ENCODE measurements around the gene RARB.

Gene RARB

DNA sequence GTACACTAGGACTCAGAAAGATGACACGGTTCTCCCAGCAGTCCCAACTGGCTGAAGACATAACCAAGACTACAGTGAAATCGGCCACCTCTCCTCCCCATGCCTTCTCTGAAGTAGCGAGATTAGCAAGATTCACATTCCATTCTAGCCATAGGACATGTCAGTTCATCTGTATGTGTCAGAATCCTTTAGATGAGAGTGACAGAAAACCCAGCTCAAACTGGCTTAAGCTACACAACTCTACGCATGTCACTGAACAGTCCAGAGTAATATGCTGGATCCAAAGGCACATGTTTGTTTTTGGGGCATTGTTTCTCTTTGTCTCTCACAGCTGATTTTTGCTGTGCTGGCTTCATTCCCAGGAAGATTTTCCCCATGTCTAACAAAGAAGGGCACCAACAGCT, 75.8 kb downstream of the RARB start:
- Histone ChIP-seq H3K9me3 (ENCODE audit: insufficient read depth, low read length) (no peaks in the 10 kb centered on the region), H3K27me3 (ENCODE audit: low read depth, low read length) (peaks cover 3% of the 10 kb centered on the region; the same call in 1 of the 2 replicates), H3K36me3 (replicated peaks; ENCODE audit: low read depth, low read length) (no peaks in the 10 kb centered on the region), H3K9ac (ENCODE audit: low read length) (no peak overlapping the region), H3K4me1 (ENCODE audit: low read length) (no peaks in the 10 kb centered on the region), H3K4me2 (ENCODE audit: low read length) (no peak overlapping the region), H3K27ac (ENCODE audit: low read length) (no peak overlapping the region), H3K79me2 (ENCODE audit: low read length) (no peaks in the 10 kb centered on the region), H3K4me3 (ENCODE audit: low read length) (no peak overlapping the region), H2AFZ (ENCODE audit: low read depth, low read length) (no peak overlapping the region), H4K20me1 (ENCODE audit: insufficient read depth, low read length) (no peaks in the 10 kb centered on the region)
- TF ChIP-seq, protein P1, sequence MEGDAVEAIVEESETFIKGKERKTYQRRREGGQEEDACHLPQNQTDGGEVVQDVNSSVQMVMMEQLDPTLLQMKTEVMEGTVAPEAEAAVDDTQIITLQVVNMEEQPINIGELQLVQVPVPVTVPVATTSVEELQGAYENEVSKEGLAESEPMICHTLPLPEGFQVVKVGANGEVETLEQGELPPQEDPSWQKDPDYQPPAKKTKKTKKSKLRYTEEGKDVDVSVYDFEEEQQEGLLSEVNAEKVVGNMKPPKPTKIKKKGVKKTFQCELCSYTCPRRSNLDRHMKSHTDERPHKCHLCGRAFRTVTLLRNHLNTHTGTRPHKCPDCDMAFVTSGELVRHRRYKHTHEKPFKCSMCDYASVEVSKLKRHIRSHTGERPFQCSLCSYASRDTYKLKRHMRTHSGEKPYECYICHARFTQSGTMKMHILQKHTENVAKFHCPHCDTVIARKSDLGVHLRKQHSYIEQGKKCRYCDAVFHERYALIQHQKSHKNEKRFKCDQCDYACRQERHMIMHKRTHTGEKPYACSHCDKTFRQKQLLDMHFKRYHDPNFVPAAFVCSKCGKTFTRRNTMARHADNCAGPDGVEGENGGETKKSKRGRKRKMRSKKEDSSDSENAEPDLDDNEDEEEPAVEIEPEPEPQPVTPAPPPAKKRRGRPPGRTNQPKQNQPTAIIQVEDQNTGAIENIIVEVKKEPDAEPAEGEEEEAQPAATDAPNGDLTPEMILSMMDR (IDR thresholded peaks at IDR 0.05; ENCODE audit: low read depth, low read length): no peak
- TF ChIP-seq EZH2phosphoT487 (IDR thresholded peaks at IDR 0.05; ENCODE audit: low read depth): no peak

DNA sequence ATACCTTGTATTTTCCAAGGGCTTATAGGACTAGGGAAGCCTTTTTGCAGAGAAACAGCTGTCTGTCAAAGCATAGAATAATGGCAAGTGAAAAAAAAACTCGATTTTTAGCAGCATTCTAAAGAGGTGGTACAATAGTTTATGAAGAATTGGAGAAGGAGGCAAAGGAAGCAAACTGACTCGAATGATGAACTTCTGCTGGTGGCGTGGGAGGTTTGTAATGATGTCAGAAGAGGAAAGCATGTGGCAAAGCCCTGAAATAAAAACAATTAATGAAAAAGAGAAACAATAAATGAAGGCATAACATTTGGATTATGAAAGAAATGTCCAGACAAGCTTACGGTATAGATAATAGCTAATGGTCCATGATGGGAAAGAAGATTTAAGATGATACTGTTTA, 77.5 kb downstream of the RARB start:
- TF ChIP-seq, protein P1 (IDR thresholded peaks at IDR 0.05; ENCODE audit: low read depth, low read length): no peak
- no peak for TF ChIP-seq EZH2phosphoT487 (IDR thresholded peaks at IDR 0.05; ENCODE audit: low read depth)
- peaks cover 3% of the 10 kb centered on the region; the same call in 1 of the 2 replicates for H3K27me3 ChIP-seq (ENCODE audit: low read depth, low read length)
- no peaks in the 10 kb centered on the region for H4K20me1 ChIP-seq (ENCODE audit: insufficient read depth, low read length)
- no peak overlapping the region for H2AFZ ChIP-seq (ENCODE audit: low read depth, low read length)
- H3K4me1 ChIP-seq (ENCODE audit: low read length): no peaks in the 10 kb centered on the region
- H3K9ac ChIP-seq (ENCODE audit: low read length): no peak overlapping the region
- H3K79me2 ChIP-seq (ENCODE audit: low read length): no peaks in the 10 kb centered on the region
- H3K4me2 ChIP-seq (ENCODE audit: low read length): no peak overlapping the region
- H3K4me3 ChIP-seq (ENCODE audit: low read length): no peak overlapping the region
- H3K9me3 ChIP-seq (ENCODE audit: insufficient read depth, low read length): no peaks in the 10 kb centered on the region
- no peak overlapping the region for H3K27ac ChIP-seq (ENCODE audit: low read length)
- no peaks in the 10 kb centered on the region for H3K36me3 ChIP-seq (replicated peaks; ENCODE audit: low read depth, low read length)

DNA sequence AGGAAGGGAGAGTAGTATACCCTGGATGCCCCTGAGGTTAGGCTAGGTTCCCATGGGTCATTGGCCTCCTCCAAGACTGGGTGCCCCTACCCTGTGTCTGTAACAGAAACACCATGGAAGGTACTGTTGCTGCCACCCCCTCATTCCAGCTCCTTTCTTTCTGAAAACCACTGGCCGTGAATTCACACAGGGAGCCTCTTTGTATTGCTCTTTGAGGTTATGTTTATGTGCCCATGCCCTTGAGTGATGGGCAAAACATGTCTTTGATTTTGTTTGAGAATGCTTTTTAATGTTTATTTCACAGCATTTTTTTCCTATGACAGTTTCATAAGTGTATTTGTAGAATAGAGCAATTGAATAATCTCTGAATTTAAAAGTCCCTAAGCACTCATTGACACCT, 79.7 kb downstream of the RARB start:
- Histone ChIP-seq H2AFZ (ENCODE audit: low read depth, low read length) (no peak overlapping the region), H3K79me2 (ENCODE audit: low read length) (no peaks in the 10 kb centered on the region), H3K4me2 (ENCODE audit: low read length) (no peak overlapping the region), H3K36me3 (replicated peaks; ENCODE audit: low read depth, low read length) (no peaks in the 10 kb centered on the region), H3K4me3 (ENCODE audit: low read length) (no peak overlapping the region), H3K27me3 (ENCODE audit: low read depth, low read length) (no peaks in the 10 kb centered on the region), H3K9ac (ENCODE audit: low read length) (no peak overlapping the region), H4K20me1 (ENCODE audit: insufficient read depth, low read length) (no peaks in the 10 kb centered on the region), H3K9me3 (ENCODE audit: insufficient read depth, low read length) (no peaks in the 10 kb centered on the region), H3K4me1 (ENCODE audit: low read length) (no peaks in the 10 kb centered on the region), H3K27ac (ENCODE audit: low read length) (no peak overlapping the region)
- TF ChIP-seq, protein P1 (IDR thresholded peaks at IDR 0.05; ENCODE audit: low read depth, low read length): no peak
- TF ChIP-seq EZH2phosphoT487 (IDR thresholded peaks at IDR 0.05; ENCODE audit: low read depth): no peak

DNA sequence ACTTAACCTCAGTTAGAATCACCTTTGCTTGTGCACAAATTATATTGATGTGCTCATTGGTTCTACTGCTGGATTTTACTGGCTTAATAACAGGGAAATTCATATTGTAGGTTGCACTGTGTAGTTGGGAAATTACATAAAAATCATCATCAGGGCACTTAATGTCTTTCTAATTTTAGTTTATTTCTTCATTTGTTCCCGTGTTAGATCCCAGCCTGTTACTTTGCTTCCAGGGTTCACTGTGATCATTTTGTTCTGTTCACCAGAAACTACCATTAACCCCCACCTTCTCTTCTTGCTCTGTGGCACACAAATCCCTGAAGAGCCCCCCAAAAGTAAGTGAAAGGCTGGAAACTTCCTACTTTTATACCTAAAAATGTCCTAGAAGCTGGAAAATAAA, 80.4 kb downstream of the RARB start:
- H3K27me3 ChIP-seq (ENCODE audit: low read depth, low read length): no peaks in the 10 kb centered on the region
- no peaks in the 10 kb centered on the region for H4K20me1 ChIP-seq (ENCODE audit: insufficient read depth, low read length)
- H3K4me1 ChIP-seq (ENCODE audit: low read length): peaks cover 2% of the 10 kb centered on the region
- H3K27ac ChIP-seq (ENCODE audit: low read length): no peak overlapping the region
- H3K9ac ChIP-seq (ENCODE audit: low read length): no peak overlapping the region
- H3K36me3 ChIP-seq (replicated peaks; ENCODE audit: low read depth, low read length): no peaks in the 10 kb centered on the region
- no peak overlapping the region for H2AFZ ChIP-seq (ENCODE audit: low read depth, low read length)
- H3K9me3 ChIP-seq (ENCODE audit: insufficient read depth, low read length): no peaks in the 10 kb centered on the region
- TF ChIP-seq EZH2phosphoT487 (IDR thresholded peaks at IDR 0.05; ENCODE audit: low read depth): no peak
- TF ChIP-seq, protein P1 (IDR thresholded peaks at IDR 0.05; ENCODE audit: low read depth, low read length): no peak
- H3K79me2 ChIP-seq (ENCODE audit: low read length): no peaks in the 10 kb centered on the region
- no peak overlapping the region for H3K4me2 ChIP-seq (ENCODE audit: low read length)
- no peak overlapping the region for H3K4me3 ChIP-seq (ENCODE audit: low read length)
